ENCODE results near the gene SCARF2. TPM values are rescaled to one million over a fixed set of nuclear protein-coding genes. Genes with fewer than 3 reads are reported as not detected.
"Not testable (repeated sequence)": the region's sequence is repeated elsewhere in the genome, so short reads cannot be mapped to it uniquely, and the experiment has no call there.

SCARF2 gene
- total RNA-seq, 4 donors from 2014 or later: 2.8 to 11.3 (median 5.8) TPM

- no peak overlapping the region for H3K4me3 ChIP-seq
- H3K27me3 ChIP-seq: no peaks in the 10 kb centered on the region
- no peak overlapping the region for H3K27ac ChIP-seq
- WGBS: 93% methylated on average over 9 of the region's 9 CpGs
- H3K36me3 ChIP-seq: no peaks in the 10 kb centered on the region
- H3K9me3 ChIP-seq: no peaks in the 10 kb centered on the region
- H3K4me1 ChIP-seq: peaks cover 4% of the 10 kb centered on the region
- DNase-seq (ENCODE audit: low spot score in 2 of 2): peak in 1 of 2 donors; percentile 20
- no peak for TF ChIP-seq EP300 (IDR thresholded peaks at IDR 0.05)
- no peak for TF ChIP-seq POLR2AphosphoS5 (IDR thresholded peaks at IDR 0.05)
- no peak for TF ChIP-seq CTCF (IDR thresholded peaks at IDR 0.05)
- TF ChIP-seq POLR2A (IDR thresholded peaks at IDR 0.05): no peak
Measured at GRCh38 chr22:20413217-20414058, 24.2 kb downstream of the SCARF2 start.

GRCh38 chr22:20412474-20413216 is 25.0 kb downstream of the SCARF2 start:
- H3K36me3 ChIP-seq: peaks cover under 1% of the 10 kb centered on the region
- no peaks in the 10 kb centered on the region for H3K27me3 ChIP-seq
- no peaks in the 10 kb centered on the region for H3K4me1 ChIP-seq
- no peak overlapping the region for H3K27ac ChIP-seq
- no peak for TF ChIP-seq EP300 (IDR thresholded peaks at IDR 0.05)
- no peak for TF ChIP-seq CTCF (IDR thresholded peaks at IDR 0.05)
- TF ChIP-seq POLR2A (IDR thresholded peaks at IDR 0.05): no peak
- TF ChIP-seq POLR2AphosphoS5 (IDR thresholded peaks at IDR 0.05): no peak
- no peak overlapping the region for H3K4me3 ChIP-seq
- no peak for DNase-seq (ENCODE audit: low spot score in 2 of 2)
- 65% methylated on average over 10 of the region's 10 CpGs for WGBS
- no peaks in the 10 kb centered on the region for H3K9me3 ChIP-seq

- not testable (repeated sequence) for H3K27ac ChIP-seq; H3K4me3 ChIP-seq; H3K4me1 ChIP-seq; H3K9me3 ChIP-seq; DNase-seq (ENCODE audit: low spot score in 2 of 2); H3K27me3 ChIP-seq
- 99% methylated on average over 3 of the region's 3 CpGs for WGBS
- peaks cover 33% of the 10 kb centered on the region for H3K36me3 ChIP-seq
Measured at GRCh38 chr22:20409385-20409784, 28.2 kb downstream of the SCARF2 start.

- no peak for TF ChIP-seq EP300 (IDR thresholded peaks at IDR 0.05)
- no peak for TF ChIP-seq POLR2AphosphoS5 (IDR thresholded peaks at IDR 0.05)
- TF ChIP-seq POLR2A (IDR thresholded peaks at IDR 0.05): no peak
- TF ChIP-seq CTCF (IDR thresholded peaks at IDR 0.05): no peak
- Histone ChIP-seq H3K9me3 (no peaks in the 10 kb centered on the region), H3K36me3 (peaks cover 34% of the 10 kb centered on the region), H3K4me3 (no peak overlapping the region), H3K27ac (no peak overlapping the region), H3K4me1 (no peaks in the 10 kb centered on the region), H3K27me3 (no peaks in the 10 kb centered on the region)
- DNase-seq (ENCODE audit: low spot score in 2 of 2): peak in 1 of 2 donors; percentile 23
- WGBS: 97% methylated on average over 4 of the region's 4 CpGs
Measured at GRCh38 chr22:20408891-20409290, 28.7 kb downstream of the SCARF2 start.

- WGBS: 76% methylated on average over 3 of the region's 3 CpGs
- Histone ChIP-seq H3K27ac (no peak overlapping the region), H3K4me1 (no peaks in the 10 kb centered on the region), H3K36me3 (peaks cover 42% of the 10 kb centered on the region), H3K27me3 (no peaks in the 10 kb centered on the region), H3K9me3 (no peaks in the 10 kb centered on the region), H3K4me3 (no peak overlapping the region)
- peak in 1 of 2 donors; percentile 67 for DNase-seq (ENCODE audit: low spot score in 2 of 2)
- TF ChIP-seq POLR2A (IDR thresholded peaks at IDR 0.05) (no peak), POLR2AphosphoS5 (IDR thresholded peaks at IDR 0.05) (no peak)
Measured at GRCh38 chr22:20407829-20408228, 29.8 kb downstream of the SCARF2 start.

Measured in suprapubic skin (tissue), 4 donors.